COLO668 (cell line): ENCODE data around the gene DNAJC28.
"Not testable (repeated sequence)": the region's sequence is repeated elsewhere in the genome, so short reads cannot be mapped to it uniquely, and the experiment has no call there.

Experiments
- DNase-seq: peaks from one replicate; lab custom pipeline; 2025; ENCODE audit not compliant: unreplicated experiment; lab: John Stamatoyannopoulos, UW

The DNAJC28 gene, protein sequence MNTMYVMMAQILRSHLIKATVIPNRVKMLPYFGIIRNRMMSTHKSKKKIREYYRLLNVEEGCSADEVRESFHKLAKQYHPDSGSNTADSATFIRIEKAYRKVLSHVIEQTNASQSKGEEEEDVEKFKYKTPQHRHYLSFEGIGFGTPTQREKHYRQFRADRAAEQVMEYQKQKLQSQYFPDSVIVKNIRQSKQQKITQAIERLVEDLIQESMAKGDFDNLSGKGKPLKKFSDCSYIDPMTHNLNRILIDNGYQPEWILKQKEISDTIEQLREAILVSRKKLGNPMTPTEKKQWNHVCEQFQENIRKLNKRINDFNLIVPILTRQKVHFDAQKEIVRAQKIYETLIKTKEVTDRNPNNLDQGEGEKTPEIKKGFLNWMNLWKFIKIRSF

DNA sequence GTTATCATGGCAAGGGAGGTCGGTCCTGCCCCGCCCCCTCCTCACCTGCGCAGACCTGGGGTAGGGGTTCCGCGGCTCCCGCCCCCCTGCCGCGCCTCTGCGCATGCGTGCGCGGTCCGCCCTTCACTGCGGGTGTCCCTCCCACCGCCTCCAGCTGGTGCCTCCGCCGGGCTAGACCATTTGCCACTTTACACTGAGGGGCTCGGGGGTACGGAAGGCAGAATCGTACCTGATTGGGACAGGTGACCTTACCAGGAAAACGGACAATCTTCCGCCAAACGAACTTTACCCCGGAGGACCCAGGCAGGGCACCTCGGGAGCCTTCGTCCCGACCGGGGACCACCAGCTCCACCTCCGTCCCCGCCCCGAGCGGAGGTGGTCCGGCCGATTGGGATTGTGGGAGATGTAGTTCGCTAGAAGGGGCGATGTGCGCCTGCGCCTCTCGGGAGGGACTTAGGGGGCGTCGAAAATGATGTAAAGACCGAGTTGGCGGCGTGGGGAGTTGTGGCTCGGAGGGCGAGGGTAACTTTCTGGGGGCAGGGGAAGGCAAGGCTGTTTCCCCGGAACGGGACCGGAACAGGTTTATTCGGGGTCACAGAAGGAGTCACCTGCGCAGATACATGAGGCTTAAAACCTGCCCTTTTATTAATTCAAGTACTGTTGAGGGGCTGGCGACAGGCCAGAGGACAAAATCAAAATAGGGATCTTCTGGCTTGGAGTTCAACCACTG, at the start of gene DNAJC28:
Gene DNAJC28 (minus strand): TSS at position 344 of the 730 bp plus-strand sequence. CDS start 2,323 bp downstream, outside the sequence.
- DNase-seq: peak; percentile 96

DNA sequence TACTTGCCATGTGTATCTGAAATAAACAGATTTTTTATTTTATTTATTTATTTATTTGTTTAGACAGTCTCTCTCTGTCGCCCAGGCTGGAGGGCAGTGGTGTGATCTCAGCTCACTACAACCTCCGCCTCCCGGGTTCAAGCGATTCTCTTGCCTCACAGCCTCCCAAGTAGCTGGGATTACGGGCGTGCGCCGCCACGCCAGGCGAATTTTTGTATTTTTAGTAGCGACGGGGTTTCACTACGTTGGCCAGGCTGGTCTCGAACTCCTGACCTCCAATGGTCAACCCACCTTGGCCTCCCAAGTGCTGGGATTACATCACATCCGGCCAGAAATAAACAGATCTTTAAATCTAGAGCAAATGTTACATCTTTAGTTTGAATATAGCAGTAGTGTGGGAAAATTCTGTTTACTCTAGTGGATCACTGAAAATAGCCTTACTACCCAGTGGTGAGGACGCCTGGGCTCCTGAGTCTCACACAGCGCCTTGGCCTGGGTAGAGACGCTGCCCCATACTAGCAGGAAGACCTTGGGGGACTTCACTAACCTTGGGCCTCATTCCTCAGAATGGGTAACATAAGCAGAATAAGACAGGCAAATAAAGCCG, 49.7 kb upstream of the DNAJC28 start:
- peak; percentile 25 for DNase-seq

DNA sequence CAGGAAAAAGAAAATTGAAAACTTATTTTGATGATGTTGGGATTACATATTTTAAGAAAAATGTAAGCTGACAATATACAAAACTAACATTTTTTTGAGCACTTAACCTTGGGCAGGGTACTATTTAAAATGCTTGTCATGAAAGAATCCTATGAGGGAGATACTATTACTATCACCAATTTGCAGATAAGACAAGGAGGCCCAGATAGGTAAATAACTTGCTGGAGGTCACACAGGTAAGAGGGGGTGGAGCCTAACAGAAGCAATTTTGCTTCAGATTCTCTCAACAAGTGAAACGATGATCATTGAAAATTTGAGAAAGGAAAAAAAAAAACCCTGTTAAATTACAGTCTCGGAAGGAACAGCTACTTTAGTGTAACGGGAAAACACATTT, 49.2 kb upstream of the DNAJC28 start:
- no peak for DNase-seq

DNA sequence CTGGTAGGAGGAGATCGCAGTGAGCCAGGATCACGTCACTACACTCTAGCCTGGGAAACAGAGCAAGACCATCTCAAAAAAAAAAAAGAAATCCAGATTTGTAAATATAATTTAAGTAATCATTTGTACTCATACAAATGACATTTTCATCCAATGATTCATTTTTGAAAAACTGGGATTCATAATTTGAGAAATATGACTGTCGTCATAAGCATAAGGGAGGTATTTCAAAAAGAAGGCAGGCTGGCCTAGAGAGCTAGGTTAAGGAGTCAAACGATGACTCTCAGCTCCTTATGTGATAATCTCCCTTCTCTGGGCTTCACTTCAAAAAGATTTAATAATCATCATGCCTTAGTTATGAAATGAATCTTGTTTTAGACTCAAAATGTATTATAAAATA, 48.1 kb upstream of the DNAJC28 start:
- no peak for DNase-seq

DNA sequence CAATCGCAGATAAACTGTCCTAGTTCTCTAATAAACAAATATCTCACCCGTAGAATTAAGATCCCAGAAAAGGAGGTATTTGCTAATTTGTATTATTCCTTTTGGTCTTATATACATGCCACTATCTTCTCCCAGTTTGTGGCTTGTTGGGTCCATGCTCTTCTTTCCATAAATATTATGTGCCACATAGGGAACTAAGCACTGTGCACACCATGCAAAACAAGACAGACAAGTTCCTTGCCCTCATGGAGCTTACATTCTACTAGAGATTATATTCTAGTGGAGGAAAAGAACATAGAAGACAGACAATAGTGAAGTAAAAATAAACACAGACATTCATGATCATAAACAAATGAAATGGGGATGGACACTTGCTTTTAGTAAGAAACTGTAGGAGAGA, 45.7 kb upstream of the DNAJC28 start:
- DNase-seq: no peak

DNA sequence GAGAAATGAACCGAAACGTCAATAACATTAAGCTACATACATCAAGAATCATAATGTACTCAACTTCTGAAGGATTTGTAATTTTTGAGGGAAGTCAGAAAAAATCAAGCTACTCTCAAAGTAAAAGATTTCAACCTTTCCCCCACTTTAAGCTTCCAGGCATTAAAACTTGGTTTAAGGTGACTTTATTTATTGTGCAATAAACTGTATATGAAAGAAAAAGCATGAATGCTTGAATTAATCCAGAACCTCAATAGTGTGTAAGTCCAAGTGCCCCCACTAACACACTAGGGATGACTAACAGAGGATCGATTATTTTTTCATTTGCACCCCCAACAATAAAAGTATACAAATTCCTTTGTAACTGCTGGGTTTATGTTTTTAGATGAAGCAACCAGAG, 39.5 kb upstream of the DNAJC28 start:
- DNase-seq: no peak

DNA sequence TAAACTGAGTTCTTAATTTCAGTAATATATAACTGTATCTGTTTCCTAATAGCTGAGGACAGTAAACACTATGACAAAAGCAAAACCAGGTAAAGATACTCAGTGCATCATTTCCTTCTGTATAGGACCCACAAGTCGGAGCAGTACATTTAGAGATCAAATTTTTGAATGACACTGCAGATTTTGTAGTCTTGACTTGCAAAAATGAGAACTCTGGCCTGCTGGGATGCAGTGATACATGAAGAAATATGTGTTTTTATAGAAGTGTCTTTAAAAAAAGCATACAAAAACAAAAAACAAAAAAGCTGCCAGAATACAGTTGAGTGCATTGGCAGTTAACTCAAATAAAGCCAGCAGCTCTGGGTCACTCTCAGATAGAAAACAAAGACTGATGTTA, 31.4 kb upstream of the DNAJC28 start:
- DNase-seq: no peak

DNA sequence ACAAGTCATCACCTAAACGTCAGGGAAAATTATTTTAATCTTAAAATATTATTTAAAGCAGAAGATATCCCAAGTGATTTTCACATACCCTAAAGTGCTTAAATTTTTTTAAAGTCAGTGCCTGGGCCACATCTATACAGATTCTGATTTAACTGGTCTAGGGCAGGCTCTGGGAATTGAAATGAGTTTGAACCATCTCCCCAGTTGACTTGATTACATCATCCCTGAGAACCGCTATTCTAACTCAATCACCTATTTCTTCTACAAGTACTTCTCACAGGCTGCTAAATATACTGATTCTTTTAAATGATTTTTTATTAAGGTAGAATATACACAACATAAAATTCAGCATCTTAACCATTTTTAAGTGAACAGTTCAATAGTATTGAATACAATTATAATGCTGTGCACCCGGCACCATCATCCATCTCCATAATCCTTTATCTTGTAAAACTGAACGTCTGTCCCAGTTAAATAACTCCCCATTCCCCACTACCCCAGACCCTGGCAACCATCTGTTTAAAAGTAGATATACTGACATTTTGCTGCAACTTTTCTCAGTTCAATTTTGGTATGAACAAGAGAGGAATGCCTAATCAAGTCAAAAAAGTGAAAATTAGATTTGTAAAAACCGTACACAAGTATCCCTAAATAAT, 30.9 kb upstream of the DNAJC28 start:
- DNase-seq: no peak

DNA sequence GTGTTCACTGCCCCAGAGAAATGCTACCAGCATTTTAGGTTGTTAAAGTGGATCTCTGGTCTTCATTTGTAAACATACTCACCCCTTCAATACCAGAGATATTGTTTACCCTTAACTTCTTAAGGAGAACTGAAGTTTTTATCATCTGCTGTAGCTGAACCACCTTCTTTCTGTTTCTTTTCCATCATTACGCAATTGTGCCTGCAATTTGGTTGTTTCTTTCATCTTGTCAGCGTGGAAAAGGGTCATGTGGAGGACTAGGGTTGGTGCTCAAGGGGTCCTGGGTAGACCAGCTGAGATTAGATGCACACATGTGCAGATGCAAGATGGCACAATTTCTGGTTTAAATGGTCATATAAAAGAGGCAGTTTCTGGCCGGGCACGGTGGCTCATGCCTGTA, 27.4 kb upstream of the DNAJC28 start:
- no peak for DNase-seq

DNA sequence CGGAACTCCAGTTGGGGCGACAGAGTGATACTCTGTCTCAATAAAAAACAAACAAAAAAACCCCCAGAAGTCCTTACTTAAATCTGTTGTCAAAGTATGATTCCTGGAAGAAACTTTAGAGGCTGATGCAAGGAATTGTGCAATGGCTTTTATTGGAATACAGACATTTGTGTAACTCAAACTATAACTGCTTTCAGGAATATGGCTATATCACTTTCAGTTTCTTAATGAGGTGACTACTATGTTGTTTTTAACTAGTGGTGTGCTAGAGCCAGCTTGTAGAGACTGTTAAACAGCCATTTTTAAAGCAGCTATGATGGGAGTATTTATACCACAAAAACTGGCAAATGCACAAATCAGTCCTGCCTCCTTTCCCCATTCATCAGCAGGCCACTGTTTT, 22.7 kb upstream of the DNAJC28 start:
- no peak for DNase-seq

DNA sequence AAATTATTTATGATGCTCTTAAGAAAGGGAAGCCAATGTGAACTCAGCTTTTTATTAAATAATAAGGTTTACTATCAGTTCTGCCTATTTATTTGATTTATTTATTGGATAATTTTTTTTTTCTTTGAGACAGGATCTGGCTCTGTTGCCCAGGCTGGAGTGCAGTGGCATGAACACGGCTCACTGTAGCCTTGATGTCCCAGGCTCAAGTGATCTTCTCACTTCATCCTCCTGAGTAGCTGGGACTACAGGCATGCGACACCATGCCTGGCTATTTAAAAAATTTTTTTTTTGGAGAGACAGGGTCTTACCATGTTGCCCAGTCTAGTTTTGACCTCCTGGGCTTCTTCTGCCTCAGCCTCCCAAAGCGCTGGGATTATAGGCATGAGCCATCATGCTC, 21.0 kb upstream of the DNAJC28 start:
- no peak for DNase-seq

DNA sequence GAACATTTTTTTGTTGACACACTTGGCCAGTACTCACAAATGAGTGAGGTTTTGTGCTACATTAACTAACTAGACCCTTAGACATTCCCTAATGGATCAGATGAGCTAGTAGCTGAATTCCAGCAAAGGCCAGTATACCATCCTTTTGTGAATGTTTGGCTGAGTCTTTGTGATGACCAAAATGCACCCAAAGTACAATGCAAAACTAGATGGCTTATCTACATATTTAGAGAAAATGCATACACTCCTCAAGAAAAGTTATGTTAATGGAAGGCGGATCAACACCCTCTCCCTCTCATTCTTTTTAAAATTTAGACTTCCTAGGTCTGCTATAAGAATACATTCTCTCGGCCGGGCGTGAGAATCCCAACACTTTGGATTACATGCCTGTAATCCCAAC, 20.1 kb upstream of the DNAJC28 start:
- no peak for DNase-seq

DNA sequence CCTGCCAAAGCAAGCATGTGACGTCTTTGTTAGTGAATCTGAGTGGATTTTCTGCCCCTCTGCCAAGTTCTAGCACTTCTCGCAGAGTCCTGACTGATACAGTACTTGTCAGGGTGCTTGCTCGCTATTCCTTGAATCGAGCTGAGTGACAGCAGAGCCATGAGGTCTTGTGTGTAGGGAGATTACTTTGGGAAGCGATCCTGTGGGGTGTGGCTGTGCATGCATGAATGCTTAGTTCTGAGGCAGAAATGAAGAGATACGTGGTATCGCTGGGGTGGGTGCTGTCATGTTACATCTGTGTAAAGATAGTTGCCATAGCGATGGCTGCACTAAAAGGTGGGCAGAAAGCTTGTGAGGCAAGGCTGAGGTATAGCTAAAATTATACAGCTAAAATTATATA, 19.3 kb upstream of the DNAJC28 start:
- no peak for DNase-seq

DNA sequence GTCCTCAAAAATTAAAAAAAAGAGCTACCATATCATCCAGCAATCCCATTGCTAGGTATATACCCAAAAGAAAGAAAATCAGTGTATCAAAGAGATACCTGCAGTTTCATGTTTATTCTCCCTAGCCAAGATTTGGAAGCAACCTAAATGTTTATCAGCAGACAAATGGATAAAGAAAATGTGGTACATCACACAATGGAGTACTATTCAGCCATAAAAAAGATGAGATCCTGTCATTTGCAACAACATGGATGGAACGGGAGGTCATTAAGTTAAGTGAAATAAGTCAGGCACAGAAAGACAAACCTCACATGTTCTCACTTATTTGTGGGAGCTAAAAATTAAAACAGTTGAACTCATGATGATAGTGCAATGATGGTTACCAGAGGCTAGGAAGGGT, 15.5 kb upstream of the DNAJC28 start:
- DNase-seq: not testable (repeated sequence)

DNA sequence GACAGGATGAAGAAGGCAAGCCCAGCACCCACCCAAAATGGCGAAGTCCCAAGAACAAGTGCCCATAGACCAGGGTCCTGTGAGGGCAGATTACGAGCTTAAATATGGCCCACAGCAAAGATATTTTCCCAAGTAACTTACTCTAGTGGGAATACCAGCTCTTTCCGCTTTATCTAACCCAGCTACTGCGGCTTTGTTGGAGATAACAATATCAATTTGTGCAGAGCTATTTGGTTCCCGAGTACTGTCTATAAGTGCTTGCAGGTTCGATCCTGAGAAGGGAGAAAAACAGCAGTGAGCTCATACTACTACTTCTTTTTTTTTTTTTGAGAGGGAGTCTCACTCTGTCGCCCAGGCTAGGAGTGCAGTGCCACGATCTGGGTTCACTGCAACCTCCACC, 14.3 kb upstream of the DNAJC28 start:
- DNase-seq: no peak

DNA sequence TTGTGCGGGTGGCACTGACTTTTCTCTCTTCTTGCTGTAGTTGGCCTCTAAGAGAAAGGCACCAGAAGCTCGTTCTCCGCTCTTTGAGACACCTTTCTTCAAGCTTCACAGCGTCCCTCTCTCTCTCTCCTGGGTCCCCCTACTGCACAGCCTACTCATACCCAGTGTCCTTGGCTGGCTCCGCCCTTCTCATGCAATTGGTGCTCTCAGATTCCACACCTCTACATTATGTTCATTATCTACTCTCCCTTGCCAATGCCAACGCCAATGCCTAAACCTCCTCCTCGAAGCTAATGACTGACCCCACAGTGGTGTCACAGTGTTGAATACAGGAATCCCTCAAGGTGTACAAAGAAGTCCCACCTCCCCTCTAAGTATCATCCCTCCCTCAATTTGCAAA, 4.8 kb upstream of the DNAJC28 start:
- DNase-seq: no peak

DNA sequence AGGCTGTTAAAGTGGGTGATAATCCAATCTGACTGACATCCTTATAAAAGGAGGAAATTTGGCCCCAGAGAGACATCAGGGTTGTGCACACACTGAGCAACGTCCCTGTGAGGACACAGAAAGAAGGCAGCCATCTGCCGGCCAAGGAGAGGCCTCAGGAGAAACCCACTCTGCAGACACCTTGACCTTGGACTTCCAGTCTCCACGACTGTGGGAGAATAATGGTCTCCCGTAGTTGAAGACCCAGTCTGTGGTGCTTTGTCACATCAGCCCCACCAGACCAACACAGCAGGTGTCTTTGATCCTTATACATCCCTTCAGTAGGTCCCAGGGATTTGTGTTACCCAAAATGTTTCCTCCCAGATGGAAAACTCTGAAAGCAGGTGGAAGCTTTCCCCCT, 4.2 kb upstream of the DNAJC28 start:
- no peak for DNase-seq

DNA sequence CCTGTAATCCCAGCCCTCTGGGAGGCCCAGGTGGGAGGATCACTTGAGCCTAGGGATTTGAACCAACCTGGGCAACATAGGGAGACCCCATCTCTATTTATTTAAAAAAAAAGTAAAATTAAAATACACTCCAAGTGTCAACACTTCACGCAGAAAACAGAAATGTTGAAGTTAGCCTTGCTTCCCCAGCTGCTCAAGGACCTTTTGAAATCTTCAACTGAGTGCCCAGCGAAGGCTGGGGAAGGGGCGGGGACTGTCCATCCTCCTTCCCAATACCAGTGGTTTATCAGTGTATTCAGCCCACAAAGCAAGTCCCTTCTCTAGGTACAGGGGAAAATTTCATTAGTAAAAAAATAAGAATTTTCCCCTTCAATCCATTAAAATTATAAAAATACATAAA, 2.2 kb upstream of the DNAJC28 start:
- DNase-seq: no peak

DNA sequence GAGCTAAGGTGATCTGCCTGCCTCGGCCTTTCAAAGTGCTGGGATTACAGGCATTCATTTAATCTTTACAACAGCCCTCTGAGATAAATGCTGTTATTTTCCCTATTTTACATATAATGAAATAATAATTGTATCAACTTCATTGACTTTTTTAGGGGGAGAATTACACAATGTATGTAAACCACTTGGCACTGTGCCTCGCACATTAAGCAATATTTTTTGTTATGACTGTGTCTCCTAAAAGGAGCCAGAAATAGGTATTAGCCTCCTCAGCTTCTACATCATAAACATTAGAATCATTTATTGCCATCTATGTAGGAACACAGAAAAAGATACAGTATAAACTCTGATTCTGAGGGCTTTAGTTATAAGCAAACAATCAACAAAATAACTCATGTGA, 1.1 kb upstream of the DNAJC28 start:
- DNase-seq: no peak

DNA sequence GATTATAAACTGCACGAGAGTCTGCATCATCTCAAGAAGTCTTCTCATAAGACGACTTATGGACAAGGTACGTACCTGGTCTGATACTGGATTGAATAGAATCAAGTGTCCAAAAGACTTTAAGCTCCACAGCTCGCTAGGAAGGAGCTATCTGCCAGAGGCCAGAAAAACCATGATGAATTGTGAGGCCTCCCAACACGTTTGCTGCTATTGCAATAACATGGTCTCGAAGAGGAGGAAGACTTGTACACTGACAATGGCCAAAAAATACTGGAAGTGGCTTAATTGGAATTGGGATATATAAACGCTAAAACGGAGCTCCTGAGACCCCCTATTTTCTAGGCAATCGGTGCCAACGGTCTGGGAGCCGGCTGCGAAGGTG, 534 bp downstream of the DNAJC28 start:
- no peak for DNase-seq

DNA sequence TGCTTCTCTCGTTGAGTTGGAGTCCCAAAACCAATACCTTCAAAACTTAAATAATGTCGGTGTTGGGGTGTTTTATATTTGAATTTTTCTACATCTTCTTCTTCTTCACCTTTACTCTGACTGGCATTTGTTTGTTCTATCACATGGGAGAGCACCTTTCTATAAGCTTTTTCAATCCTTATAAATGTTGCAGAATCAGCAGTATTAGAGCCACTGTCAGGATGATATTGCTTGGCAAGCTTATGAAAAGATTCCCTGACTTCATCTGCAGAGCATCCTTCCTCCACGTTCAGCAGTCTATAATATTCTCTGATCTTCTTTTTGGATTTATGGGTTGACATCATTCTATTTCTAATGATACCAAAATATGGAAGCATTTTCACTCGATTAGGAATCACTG, 2.6 kb downstream of the DNAJC28 start:
- DNase-seq: no peak

DNA sequence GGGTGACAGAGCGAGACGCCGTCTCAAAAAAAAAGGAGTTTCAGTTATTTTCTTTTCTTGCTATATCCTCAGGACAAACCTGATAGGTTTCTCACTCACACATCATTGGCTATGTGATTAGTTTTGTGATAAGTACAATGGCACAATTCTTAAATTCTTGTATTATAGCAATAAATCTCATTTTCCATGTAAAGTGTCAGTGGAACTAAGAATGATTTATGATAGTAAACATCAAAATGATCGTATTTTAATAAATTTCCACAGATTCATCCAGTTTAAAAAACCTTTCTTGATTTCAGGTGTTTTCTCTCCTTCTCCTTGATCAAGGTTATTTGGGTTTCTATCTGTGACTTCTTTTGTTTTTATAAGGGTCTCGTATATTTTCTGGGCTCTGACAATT, 3.5 kb downstream of the DNAJC28 start:
- no peak for DNase-seq
